HUES48 (cell line): Measurements from ENCODE around the gene SEC14L6.
"Not testable (repeated sequence)": the region's sequence is repeated elsewhere in the genome, so short reads cannot be mapped to it uniquely, and the experiment has no call there.

Experiments
- H3K27ac ChIP-seq: one replicate; pipeline ENCODE4 v1.7.0; 2013; ENCODE audit warnings: low read depth, low read length, inconsistent platforms
- H3K27me3 ChIP-seq: 2 replicates; pipeline ENCODE4 v1.6.1; 2013; ENCODE audit warnings: mild to moderate bottlenecking, low read length; ENCODE audit not compliant: control insufficient read depth, insufficient read depth
- H3K36me3 ChIP-seq: 2 replicates; pipeline ENCODE4 v1.6.1; 2013; ENCODE audit warnings: low read length; ENCODE audit not compliant: control insufficient read depth, insufficient read depth
- H3K4me1 ChIP-seq: 2 replicates; pipeline ENCODE4 v1.6.1; 2013; ENCODE audit warnings: mild to moderate bottlenecking, low read length; ENCODE audit not compliant: control insufficient read depth, insufficient read depth
- H3K4me3 ChIP-seq: 2 replicates; pipeline ENCODE4 v1.5.1; 2013; ENCODE audit warnings: mild to moderate bottlenecking, low read depth, low read length
- H3K9ac ChIP-seq: 2 replicates; pipeline ENCODE4 v1.6.1; 2013; ENCODE audit warnings: mild to moderate bottlenecking, low read depth, low read length, moderate library complexity
- H3K9me3 ChIP-seq: 2 replicates; pipeline ENCODE4 v1.6.1; 2013; ENCODE audit warnings: low read length; ENCODE audit not compliant: control insufficient read depth, insufficient read depth

Gene SEC14L6

DNA sequence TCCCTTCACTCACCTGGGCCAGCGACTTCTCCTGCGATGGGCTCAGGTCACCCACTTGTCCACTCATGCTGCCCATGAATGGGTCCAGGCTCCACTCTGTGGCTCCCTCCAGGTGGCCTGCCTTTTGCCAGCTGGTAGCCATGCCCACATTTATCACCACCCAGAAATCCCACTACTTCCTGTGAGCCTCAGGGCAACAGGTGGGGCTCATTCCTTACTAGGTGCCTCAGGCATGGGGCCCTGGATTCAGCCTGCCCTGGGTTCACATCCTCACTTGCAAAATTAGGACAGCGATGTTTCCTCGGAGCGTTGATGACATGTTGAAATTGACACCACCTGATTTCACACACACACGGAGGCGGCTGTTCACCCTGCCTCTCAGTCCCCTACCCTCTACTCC lies at the start of gene SEC14L6:
Gene SEC14L6 (minus strand): TSS at position 126 of the 400 bp plus-strand sequence. CDS start 59 bp downstream, at position 67.
- Histone ChIP-seq H3K27me3 (peaks cover 20% of the 10 kb centered on the region), H3K27ac (no peak within 1 kb of the TSS), H3K9ac (no peak within 1 kb of the TSS), H3K36me3 (no peaks in the 10 kb centered on the region), H3K4me1 (peaks cover 2% of the 10 kb centered on the region; the same call in 1 of the 2 replicates), H3K9me3 (no peaks in the 10 kb centered on the region), H3K4me3 (no peak within 1 kb of the TSS)

DNA sequence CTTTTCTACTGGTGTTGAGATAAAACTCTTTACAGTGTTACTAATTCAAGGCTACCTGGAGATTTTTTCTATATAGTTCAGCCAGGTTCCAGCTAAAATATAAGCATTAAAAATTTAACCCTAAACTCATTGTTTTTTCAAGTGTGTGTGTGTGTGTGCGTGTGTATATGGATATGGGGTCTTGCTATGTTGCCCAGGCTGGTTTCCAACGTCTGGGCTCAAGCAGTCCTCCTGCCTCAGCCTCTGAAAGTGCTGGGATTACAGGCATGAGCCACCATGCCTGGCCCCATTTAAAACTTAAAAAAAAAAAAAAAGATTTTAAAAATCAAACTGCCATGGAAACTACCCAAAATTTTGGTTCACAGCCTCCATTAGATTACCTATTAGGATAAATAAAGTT lies 49.7 kb upstream of the SEC14L6 start:
- Histone ChIP-seq H3K36me3 (no peaks in the 10 kb centered on the region), H3K4me3 (no peak overlapping the region), H3K27ac (no peak overlapping the region), H3K9me3 (no peaks in the 10 kb centered on the region), H3K9ac (no peak overlapping the region), H3K27me3 (peaks cover 8% of the 10 kb centered on the region; the same call in 1 of the 2 replicates), H3K4me1 (no peaks in the 10 kb centered on the region)

DNA sequence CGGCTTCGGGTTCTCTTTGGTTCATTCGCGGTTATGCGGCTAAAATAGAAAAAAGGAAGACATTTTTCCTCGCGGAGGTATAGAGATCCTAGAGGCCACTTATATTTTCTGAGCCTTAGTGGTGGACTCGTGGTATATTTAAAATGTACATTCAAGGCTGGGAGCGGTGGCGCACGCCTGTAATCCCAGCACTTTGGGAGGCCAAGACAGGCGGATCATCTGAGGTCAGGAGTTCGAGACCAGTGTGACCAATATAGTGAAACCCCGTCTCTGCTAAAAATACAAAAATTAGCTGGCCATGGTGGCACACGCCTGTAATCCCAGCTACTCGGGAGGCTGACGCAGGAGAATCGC lies 45.8 kb upstream of the SEC14L6 start:
- H3K4me1 ChIP-seq, H3K27ac ChIP-seq, H3K27me3 ChIP-seq, H3K9me3 ChIP-seq, H3K9ac ChIP-seq, H3K4me3 ChIP-seq: not testable (repeated sequence)
- H3K36me3 ChIP-seq, result peaks cover 27% of the 10 kb centered on the region

DNA sequence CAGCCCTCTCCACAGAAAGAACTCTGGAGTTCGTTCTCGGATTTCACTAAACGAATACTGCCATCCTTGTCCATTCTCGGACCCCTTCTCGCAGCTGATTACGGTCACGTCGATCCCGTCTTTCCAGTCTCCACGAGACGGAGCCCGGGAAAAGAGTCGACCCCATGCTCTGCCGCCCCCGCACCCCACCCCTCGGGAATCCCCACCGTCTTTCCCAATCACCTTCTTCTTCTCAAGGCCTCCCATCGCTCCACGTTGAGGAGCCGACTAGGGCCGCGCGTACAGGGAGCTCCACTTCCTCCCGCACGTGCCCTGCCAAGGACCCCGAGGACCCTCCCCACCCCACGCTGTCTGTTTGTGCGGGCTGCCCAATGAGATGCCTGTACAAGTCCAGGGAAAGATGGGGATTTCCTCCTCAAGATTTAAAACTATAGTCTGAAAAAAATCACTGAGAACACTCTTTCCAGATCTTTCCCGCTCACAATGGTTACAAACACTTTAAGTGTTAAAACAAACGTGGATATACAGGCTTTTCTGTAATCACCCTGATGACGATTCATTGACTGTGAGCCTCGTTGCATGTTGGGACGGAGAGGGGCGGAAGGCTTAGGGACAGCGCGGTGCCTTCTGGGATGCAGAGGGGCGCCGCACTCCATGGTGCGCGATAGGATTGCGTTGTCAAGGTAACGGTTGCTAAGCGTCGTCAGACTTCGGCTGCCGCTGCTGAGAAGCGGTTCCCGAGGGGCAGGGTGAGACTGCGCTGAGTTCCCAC lies 45.2 kb upstream of the SEC14L6 start, which contains the start of gene PES1:
Gene PES1 (minus strand): TSS at position 323 of the 772 bp plus-strand sequence. CDS start 77 bp downstream, at position 246.
- Histone ChIP-seq H3K27ac (peak within 1 kb of the TSS; percentile 84), H3K9me3 (no peaks in the 10 kb centered on the region), H3K27me3 (peaks cover 8% of the 10 kb centered on the region; the same call in 1 of the 2 replicates), H3K4me3 (peak within 1 kb of the TSS; percentile 94), H3K4me1 (no peaks in the 10 kb centered on the region), H3K36me3 (peaks cover 32% of the 10 kb centered on the region), H3K9ac (peak within 1 kb of the TSS; percentile 84)

DNA sequence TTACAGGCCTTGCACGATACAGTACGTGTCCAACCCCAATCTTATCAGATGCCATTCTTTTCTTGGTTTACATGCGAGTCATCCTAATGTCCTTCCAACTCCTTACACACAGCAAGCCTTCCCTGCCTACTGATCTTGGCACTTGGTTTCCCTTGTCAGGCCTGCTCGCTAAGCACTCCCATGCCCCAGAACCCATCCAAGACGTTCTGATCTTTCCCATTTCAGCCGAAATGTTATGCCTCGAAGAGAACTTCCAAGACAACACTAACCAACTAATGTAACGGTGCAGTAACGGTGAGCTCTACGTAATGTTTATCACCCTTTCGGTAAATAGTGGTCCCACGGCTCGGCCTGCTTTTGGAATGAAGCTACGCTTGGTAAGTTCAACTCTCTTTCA lies 44.6 kb upstream of the SEC14L6 start:
- Histone ChIP-seq H3K27ac (peak overlapping the region; percentile 84), H3K4me3 (peak overlapping the region; percentile 94), H3K9ac (peak overlapping the region; percentile 84), H3K9me3 (no peaks in the 10 kb centered on the region), H3K27me3 (peaks cover 8% of the 10 kb centered on the region; the same call in 1 of the 2 replicates), H3K36me3 (peaks cover 38% of the 10 kb centered on the region), H3K4me1 (no peaks in the 10 kb centered on the region)

DNA sequence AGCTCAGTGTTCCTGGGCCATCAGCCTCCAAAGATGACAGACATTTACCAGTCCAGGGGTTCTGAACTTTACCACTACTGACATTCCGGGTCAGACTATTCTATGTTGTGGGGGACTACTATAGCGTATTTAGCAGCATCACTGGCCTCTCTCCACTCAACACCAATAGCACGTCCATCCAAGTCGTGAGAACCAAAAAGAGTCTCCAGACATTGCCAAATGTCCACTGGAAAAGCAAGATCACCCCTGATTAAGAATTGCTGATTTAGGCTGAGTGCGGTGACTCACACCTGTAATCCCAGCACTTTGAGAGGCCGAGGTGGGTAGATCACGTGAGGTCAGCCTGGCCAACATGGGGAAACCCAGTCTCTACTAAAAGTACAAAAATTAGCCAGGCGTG lies 39.9 kb upstream of the SEC14L6 start:
- Histone ChIP-seq H3K9me3 (no peaks in the 10 kb centered on the region), H3K4me1 (no peaks in the 10 kb centered on the region), H3K9ac (no peak overlapping the region), H3K36me3 (peaks cover 85% of the 10 kb centered on the region), H3K4me3 (no peak overlapping the region), H3K27ac (no peak overlapping the region), H3K27me3 (no peaks in the 10 kb centered on the region)

DNA sequence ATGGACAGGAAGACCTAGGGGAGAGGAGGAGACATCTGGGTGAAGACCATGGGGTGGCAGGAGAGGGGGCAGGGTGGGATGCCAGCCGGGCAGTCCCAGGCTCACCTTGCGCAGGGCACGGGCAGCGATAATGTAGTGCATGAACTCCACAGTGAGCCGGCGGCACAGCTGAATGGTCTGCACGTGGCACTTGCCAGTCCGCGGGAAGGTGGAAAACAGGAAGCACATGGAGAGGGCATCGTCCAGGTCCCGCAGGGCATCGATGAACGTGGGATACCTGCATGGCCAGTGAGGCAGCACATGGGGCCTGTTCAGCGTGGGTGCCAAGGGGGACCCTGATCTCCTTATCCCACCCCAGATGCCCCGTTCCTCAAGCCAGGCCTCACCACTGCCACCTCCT lies 37.9 kb upstream of the SEC14L6 start:
- Histone ChIP-seq H3K27ac (no peak overlapping the region), H3K4me3 (no peak overlapping the region), H3K4me1 (no peaks in the 10 kb centered on the region), H3K27me3 (no peaks in the 10 kb centered on the region), H3K9ac (no peak overlapping the region), H3K9me3 (no peaks in the 10 kb centered on the region), H3K36me3 (peaks cover 99% of the 10 kb centered on the region)

DNA sequence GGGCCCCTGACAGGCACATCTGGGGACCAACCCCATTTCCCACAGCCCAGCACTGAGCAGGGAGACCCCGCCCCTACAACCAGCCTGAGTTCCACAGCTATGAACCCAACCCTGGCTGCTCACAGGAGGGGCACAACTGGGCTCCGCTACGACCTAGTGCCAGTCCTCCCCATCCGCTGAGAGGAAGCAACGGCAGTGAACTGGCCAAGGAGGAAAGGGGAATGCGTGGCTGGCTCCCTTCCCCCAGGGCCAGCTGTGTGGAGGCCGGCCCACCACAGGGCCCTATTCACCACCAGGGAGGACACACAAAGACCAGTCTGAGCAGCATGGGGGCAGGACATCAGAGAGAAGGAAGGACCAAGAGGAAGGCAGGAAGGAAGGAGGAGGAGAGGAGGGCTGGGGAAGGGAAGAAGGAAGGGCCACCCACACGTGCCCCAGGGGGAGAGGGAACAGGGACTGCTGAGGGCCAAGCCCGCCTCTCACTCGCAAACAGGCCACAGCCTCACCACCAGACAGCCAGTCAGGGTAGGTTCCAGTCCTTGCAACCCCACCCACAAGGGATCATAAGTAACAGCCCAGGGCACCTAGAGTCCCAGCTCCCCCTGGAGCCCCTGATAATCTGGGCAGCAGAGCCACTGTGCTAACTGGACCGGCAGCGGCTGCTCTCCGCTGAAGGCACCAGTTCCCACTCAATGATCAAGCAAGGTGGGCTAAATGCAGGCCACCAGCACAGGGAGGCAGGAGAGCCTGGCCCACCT lies 36.4 kb upstream of the SEC14L6 start:
- Histone ChIP-seq H3K36me3 (peaks cover 99% of the 10 kb centered on the region), H3K4me1 (no peaks in the 10 kb centered on the region), H3K27ac (peak overlapping the region; percentile 38), H3K9ac (no peak overlapping the region), H3K9me3 (no peaks in the 10 kb centered on the region), H3K4me3 (no peak overlapping the region), H3K27me3 (no peaks in the 10 kb centered on the region)

DNA sequence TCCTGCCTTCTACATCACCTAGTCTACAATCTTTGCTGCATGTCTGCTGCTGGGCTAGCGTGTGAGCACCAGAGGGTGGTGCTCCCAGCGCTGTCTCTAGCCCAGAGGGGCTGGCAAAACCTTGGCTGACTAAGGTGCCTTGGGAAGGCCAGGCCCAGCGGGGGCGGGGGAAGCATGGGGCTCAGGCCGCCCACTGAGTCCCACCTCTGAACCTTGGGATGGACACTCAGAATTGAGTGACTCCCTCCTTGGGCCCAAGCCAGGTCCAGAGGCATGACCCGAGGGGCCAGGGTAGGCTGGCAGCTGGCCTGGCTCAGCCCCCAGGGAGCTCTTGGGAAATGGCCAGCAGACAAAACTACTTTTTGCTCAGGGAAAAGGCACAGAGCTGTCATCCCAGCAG lies 35.5 kb upstream of the SEC14L6 start:
- no peaks in the 10 kb centered on the region for H3K4me1 ChIP-seq
- H3K27me3 ChIP-seq, result no peaks in the 10 kb centered on the region
- H3K9me3 ChIP-seq, result no peaks in the 10 kb centered on the region
- no peak overlapping the region for H3K27ac ChIP-seq
- H3K9ac ChIP-seq, result no peak overlapping the region
- H3K4me3 ChIP-seq, result no peak overlapping the region
- peaks cover 99% of the 10 kb centered on the region for H3K36me3 ChIP-seq

DNA sequence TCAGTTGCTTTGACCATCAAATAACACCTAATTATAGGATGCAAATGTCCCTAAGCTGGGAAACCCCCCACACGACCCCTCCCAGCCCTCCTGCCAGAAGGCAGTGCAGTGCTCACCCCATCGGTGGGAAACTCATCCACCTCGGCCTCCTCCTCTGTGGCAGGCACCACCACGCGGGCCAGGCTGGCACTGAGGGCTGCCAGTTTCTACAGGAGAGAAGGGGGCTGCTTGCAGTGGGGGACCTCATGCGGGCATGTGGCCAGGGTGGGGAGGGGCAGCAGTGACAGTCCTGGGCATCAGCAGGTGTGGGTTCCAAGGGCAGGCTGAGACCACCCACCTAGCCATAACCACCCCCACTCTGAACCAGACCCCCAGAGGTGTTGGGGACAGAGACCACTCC lies 34.4 kb upstream of the SEC14L6 start:
- Histone ChIP-seq H3K4me1 (no peaks in the 10 kb centered on the region), H3K9me3 (no peaks in the 10 kb centered on the region), H3K4me3 (no peak overlapping the region), H3K27ac (no peak overlapping the region), H3K9ac (no peak overlapping the region), H3K27me3 (no peaks in the 10 kb centered on the region), H3K36me3 (peaks cover 99% of the 10 kb centered on the region)

DNA sequence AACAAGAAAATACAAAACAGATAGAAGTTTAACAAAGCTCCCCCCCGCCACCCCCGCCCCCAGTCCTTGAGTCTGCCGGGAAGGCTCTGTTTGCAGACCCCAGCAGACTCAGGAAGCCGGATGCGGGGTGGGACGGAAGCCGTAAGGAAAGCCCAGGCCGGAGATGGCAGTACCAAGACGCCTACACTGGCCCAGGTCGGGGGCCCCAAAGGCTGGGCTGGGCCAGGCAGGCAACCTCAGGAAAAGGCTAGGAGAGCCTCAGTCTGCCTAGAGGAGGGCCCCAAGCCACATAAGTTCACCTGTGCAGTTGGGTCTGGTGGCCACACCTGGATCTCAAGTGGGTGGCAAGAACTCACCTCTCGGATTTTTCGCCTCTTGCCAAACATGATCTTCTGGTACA lies 31.9 kb upstream of the SEC14L6 start:
- Histone ChIP-seq H3K9ac (no peak overlapping the region), H3K36me3 (peaks cover 81% of the 10 kb centered on the region), H3K27ac (no peak overlapping the region), H3K4me1 (0 out of 2 replicates have a peak, but pooled peaks cover 7% of the 10 kb centered on the region), H3K9me3 (no peaks in the 10 kb centered on the region), H3K27me3 (no peaks in the 10 kb centered on the region), H3K4me3 (no peak overlapping the region)
